ENCODE results near the gene RGPD3. TPM values are rescaled to one million over a fixed set of nuclear protein-coding genes. Genes with fewer than 3 reads are reported as not detected.

The RGPD3 gene
- total RNA-seq, 1 experiment from 2014 or later: 0.27 TPM

DNA sequence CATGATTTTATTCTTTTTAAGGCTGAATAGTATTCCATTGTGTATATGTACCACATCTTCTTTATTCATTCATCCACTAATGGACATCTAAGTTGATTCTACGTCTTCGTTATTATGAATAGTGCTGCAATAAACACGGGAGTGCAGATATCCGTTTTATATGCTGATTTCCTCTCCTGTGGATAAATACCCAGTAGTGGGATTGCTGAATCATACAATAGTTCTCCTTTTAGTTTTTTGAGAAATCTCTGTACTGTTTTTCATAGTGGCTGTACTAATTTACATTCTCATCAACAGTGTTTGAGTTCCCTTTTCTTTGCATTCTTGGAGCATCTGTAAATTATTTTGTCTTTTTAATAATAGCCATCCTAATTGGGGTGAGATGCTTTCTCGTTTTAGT is 114.5 kb downstream of the RGPD3 start:
- POLR2A ChIA-PET: no interaction called here
- no peaks in the 10 kb centered on the region for H3K4me1 Mint-ChIP-seq (ENCODE audit: low read depth, unreplicated experiment)
- CTCF ChIA-PET: no interaction called here

DNA sequence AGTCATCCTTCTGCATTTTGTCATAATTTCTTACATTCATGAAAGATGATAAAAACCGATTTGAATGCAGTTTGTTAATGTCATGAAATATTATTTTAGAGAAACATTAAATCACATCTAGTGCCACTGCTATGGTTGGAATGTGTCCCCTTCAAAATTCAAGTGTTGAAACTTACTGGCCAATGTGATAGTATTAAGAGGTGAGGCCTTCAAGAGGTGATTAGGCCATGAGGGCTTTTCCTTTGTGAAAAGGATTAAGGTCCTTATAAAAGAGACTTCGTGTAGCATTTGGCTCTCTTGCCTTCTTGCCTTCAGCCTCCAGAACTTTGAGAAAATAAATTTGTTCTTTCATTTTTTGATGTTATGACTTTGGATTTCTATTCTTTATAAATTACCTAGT is 117.2 kb downstream of the RGPD3 start:
- no peaks in the 10 kb centered on the region for H3K4me1 Mint-ChIP-seq (ENCODE audit: low read depth, unreplicated experiment)
- H3K27ac Mint-ChIP-seq (ENCODE audit: unreplicated experiment): no peak overlapping the region
- BruUV-seq (replicated peaks): no TSS peak
- peaks cover 5% of the 10 kb centered on the region for H3K9me3 Mint-ChIP-seq (ENCODE audit: unreplicated experiment)
- H3K4me3 Mint-ChIP-seq (ENCODE audit: unreplicated experiment): no peak overlapping the region
- Histone ChIP-seq H3K36me3 (ENCODE audit: control insufficient read depth, insufficient read depth, low read length) (no peaks in the 10 kb centered on the region), H3K9me3 (no peaks in the 10 kb centered on the region), H3K4me1 (no peaks in the 10 kb centered on the region), H3K4me3 (ENCODE audit: low read depth, low read length) (no peak overlapping the region), H3K27me3 (replicated peaks; ENCODE audit: control insufficient read depth, insufficient read depth, low read length) (no peaks in the 10 kb centered on the region)
- ChIA-PET POLR2A (no interaction called here), CTCF (no interaction called here)
- H3K36me3 Mint-ChIP-seq (ENCODE audit: insufficient read depth, unreplicated experiment): no peaks in the 10 kb centered on the region
- H3K27me3 Mint-ChIP-seq (ENCODE audit: insufficient read depth, unreplicated experiment): peaks cover 9% of the 10 kb centered on the region
- intact Hi-C loops (cut with micrococcal nuclease; ENCODE audit: unreplicated experiment): loop anchor here (10.0 kb wide), 1 partner anchor 1264 kb away; no protein-coding TSS in a partner anchor
- DNase-seq: no peak
- TF ChIP-seq, protein P1, sequence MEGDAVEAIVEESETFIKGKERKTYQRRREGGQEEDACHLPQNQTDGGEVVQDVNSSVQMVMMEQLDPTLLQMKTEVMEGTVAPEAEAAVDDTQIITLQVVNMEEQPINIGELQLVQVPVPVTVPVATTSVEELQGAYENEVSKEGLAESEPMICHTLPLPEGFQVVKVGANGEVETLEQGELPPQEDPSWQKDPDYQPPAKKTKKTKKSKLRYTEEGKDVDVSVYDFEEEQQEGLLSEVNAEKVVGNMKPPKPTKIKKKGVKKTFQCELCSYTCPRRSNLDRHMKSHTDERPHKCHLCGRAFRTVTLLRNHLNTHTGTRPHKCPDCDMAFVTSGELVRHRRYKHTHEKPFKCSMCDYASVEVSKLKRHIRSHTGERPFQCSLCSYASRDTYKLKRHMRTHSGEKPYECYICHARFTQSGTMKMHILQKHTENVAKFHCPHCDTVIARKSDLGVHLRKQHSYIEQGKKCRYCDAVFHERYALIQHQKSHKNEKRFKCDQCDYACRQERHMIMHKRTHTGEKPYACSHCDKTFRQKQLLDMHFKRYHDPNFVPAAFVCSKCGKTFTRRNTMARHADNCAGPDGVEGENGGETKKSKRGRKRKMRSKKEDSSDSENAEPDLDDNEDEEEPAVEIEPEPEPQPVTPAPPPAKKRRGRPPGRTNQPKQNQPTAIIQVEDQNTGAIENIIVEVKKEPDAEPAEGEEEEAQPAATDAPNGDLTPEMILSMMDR (IDR thresholded peaks at IDR 0.05; ENCODE audit: insufficient read depth in 1 of 2, low read depth in 1 of 2, low read length in 1 of 2, severe bottlenecking in 1 of 2, unreplicated experiment in 1 of 2): no peak

More for the DNA sequence above, 114.5 kb downstream of the RGPD3 start:
- TF ChIP-seq, protein P1 (IDR thresholded peaks at IDR 0.05; ENCODE audit: insufficient read depth in 1 of 2, low read depth in 1 of 2, low read length in 1 of 2, severe bottlenecking in 1 of 2, unreplicated experiment in 1 of 2): no peak
- Histone ChIP-seq H3K9me3 (no peaks in the 10 kb centered on the region), H3K27me3 (replicated peaks; ENCODE audit: control insufficient read depth, insufficient read depth, low read length) (no peaks in the 10 kb centered on the region), H3K4me3 (ENCODE audit: low read depth, low read length) (no peak overlapping the region), H3K4me1 (no peaks in the 10 kb centered on the region), H3K36me3 (ENCODE audit: control insufficient read depth, insufficient read depth, low read length) (no peaks in the 10 kb centered on the region)
- Mint-ChIP-seq H3K27ac (ENCODE audit: unreplicated experiment) (no peak overlapping the region), H3K9me3 (ENCODE audit: unreplicated experiment) (no peaks in the 10 kb centered on the region), H3K4me3 (ENCODE audit: unreplicated experiment) (no peak overlapping the region), H3K27me3 (ENCODE audit: insufficient read depth, unreplicated experiment) (peaks cover 6% of the 10 kb centered on the region), H3K36me3 (ENCODE audit: insufficient read depth, unreplicated experiment) (no peaks in the 10 kb centered on the region)
- intact Hi-C loops (cut with micrococcal nuclease; ENCODE audit: unreplicated experiment): loop anchor here (10.0 kb wide), 1 partner anchor 1261 kb away; no protein-coding TSS in a partner anchor
- no peak for DNase-seq
- BruUV-seq (replicated peaks): no TSS peak

DNA sequence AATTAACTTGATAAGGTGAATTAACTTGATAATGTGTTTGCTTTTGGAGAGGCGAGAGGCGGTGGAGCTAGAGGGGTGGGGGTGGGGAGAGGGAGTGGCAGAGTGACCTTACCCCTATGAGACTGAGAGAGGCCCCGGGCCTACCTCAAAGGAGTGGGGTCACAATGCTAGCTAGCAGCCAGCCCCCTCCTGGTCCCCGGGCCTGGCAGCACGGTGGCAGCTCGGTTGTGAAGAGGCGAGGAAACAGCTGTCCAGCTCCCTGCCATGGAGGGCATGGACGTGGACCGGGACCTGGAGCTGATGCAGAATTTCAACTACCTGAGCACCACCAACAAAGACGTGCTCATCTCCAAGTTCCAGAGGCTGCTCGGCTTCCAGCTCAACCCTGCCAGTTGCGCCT is 123.9 kb downstream of the RGPD3 start:
- H3K4me1 ChIP-seq: no peaks in the 10 kb centered on the region
- no peak overlapping the region for H3K4me3 Mint-ChIP-seq (ENCODE audit: unreplicated experiment)
- CTCF ChIA-PET: no interaction called here
- DNase-seq: no peak
- peaks cover 19% of the 10 kb centered on the region for H3K9me3 Mint-ChIP-seq (ENCODE audit: unreplicated experiment)
- no peaks in the 10 kb centered on the region for H3K4me1 Mint-ChIP-seq (ENCODE audit: low read depth, unreplicated experiment)
- no peak overlapping the region for H3K27ac Mint-ChIP-seq (ENCODE audit: unreplicated experiment)
- H3K9me3 ChIP-seq: no peaks in the 10 kb centered on the region
- H3K27me3 Mint-ChIP-seq (ENCODE audit: insufficient read depth, unreplicated experiment): peaks cover 3% of the 10 kb centered on the region
- no peaks in the 10 kb centered on the region for H3K27me3 ChIP-seq (replicated peaks; ENCODE audit: control insufficient read depth, insufficient read depth, low read length)
- intact Hi-C loops (cut with micrococcal nuclease; ENCODE audit: unreplicated experiment): no loop called here
- H3K36me3 ChIP-seq (ENCODE audit: control insufficient read depth, insufficient read depth, low read length): no peaks in the 10 kb centered on the region
- no TSS peak for BruUV-seq (replicated peaks)
- POLR2A ChIA-PET: no interaction called here
- no peaks in the 10 kb centered on the region for H3K36me3 Mint-ChIP-seq (ENCODE audit: insufficient read depth, unreplicated experiment)
- TF ChIP-seq, protein P1 (IDR thresholded peaks at IDR 0.05; ENCODE audit: insufficient read depth in 1 of 2, low read depth in 1 of 2, low read length in 1 of 2, severe bottlenecking in 1 of 2, unreplicated experiment in 1 of 2): no peak
- no peak overlapping the region for H3K4me3 ChIP-seq (ENCODE audit: low read depth, low read length)

All from Caco-2 (cell line).